Heart left ventricle (tissue), 13 donors: ENCODE measurements around the gene EHD4.

Experiments
- POLR2A ChIP-seq, 2 donors: fragments of 450-650 bp; IDR thresholded peaks; one replicate each; pipeline ENCODE4 v1.6.1; 2017; ENCODE audit warnings: antibody characterized with exemption in 2 of 2, mild to moderate bottlenecking in 2 of 2, moderate library complexity in 2 of 2
- TF ChIP-seq, protein P1 (sequence below), 12 donors: fragments of 200-600 bp; sonication (generic) in 4 of 12; IDR thresholded peaks; one replicate each; pipeline versions ENCODE4 v1.5.0 to v1.8.0; 2018 to 2022; ENCODE audit warnings: antibody characterized with exemption in 12 of 12, mild to moderate bottlenecking in 5 of 12
- donor health status: ischemic (EF 13 %, LVEDD 7.1; RV severe dilation, severe dysfunction).
- donor health status: DM: no; HTN: yes; CAD: no.
- donor health status: DM: no; HTN: no; CAD: no.
- donor health status: ischemic (EF 25% LVEDD 6.9; RV normal size, moderate dysfunction).
- donor health status: ischemic (EF 25% LVEDD 5.7; RV mildly dilated, moderate dysfunction).
- donor health status: ischemic (EF 35%, LVEDD 5.7; RV mildly dilated, moderate dysfunction).
- donor health status: nonischemic (EF 11% LVEDD 7.7; RV severe dilation, severe dysfunction).
- donor health status: DM: yes; HTN: yes; CAD: no.
- donor health status: PGD.
- donor health status: ischemic (EF 29% LVEDD 5.4; RV normal size, mild dysfunction).
- donor health status: nonischemic (EF 23%, LVEDD 6.1; RV moderate dilation, normal function).

DNA sequence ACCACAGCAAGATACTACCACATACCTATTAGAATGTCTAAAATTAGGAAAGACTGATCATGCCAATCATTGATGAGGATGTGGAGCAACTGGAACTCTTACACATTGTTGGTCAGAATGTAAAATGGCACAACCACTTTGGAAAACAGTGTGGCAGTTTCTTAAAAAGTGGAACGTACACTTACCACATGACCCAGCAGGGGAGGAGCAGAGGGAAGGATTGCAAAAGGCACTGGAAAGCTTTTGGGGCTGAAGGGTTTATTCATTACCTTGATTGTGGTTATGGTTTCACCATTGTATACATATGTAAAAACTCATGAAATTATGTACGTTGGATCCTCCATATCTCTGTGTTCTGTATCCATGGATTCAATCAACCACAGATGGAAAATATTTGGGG lies 3.3 kb upstream of the EHD4 start:
- TF ChIP-seq, protein P1, sequence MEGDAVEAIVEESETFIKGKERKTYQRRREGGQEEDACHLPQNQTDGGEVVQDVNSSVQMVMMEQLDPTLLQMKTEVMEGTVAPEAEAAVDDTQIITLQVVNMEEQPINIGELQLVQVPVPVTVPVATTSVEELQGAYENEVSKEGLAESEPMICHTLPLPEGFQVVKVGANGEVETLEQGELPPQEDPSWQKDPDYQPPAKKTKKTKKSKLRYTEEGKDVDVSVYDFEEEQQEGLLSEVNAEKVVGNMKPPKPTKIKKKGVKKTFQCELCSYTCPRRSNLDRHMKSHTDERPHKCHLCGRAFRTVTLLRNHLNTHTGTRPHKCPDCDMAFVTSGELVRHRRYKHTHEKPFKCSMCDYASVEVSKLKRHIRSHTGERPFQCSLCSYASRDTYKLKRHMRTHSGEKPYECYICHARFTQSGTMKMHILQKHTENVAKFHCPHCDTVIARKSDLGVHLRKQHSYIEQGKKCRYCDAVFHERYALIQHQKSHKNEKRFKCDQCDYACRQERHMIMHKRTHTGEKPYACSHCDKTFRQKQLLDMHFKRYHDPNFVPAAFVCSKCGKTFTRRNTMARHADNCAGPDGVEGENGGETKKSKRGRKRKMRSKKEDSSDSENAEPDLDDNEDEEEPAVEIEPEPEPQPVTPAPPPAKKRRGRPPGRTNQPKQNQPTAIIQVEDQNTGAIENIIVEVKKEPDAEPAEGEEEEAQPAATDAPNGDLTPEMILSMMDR (IDR thresholded peaks at IDR 0.05): no peak
- TF ChIP-seq POLR2A (IDR thresholded peaks at IDR 0.05): no peak
